ENCODE measurements around the gene ANKRD13C.
A peak's percentile ranks its signal among the peaks of the same experiment; 100 is the strongest.

Gene ANKRD13C

DNA sequence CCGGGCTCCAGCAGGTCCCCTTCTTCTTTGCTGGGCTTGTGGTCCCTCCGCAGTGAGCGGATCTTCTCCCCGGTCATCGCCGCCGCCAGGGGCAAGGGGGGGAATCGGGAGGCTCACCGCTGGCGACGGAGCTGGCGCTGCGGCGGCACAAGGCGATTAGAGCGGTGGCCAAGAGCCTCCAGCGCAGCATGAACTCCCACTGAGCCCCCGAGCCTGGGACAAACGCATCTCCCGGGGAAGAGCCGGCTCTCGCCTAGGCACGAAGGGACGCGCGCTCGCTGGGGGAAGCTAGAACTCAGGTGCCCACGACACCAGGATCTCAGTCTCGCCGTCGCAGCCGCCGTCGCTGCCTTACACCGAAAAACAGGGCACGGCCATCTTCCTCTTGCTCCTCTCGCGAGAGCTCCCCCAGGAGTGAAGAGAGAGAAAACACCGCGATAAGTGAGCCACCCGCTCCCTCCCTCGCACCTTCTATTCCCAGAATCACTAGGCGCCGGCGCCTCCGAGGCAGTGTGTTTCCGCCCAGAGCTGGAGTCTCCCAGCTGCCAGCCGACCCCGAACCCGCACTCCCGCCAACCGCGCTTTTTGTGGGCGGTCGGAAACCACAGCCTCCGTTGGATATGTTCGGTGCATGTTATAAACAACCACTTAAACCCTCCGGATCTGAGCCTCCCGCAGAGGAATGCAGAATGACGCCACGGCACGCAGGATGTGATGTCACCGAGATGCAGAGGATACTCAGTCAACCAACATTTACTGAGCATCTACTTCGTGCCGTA lies at the start of gene ANKRD13C:
ANKRD13C (minus strand) TSS at position 391 of the 779 bp plus-strand sequence; CDS start at position 77, 314 bp downstream.
- no peaks in the 10 kb centered on the region for H3K9me3 ChIP-seq (ENCODE audit: insufficient read depth, low read length)
- no peaks in the 10 kb centered on the region for H3K27me3 ChIP-seq (ENCODE audit: insufficient read depth, insufficient read length)
- H3K9ac ChIP-seq (ENCODE audit: insufficient read length, low read depth): peak within 1 kb of the TSS; percentile 99
- H3K4me3 ChIP-seq (ENCODE audit: insufficient read length, low read depth): peak within 1 kb of the TSS; percentile 99
- peak; percentile 98 for DNase-seq (ENCODE audit: low read depth, low spot score)
- H3K36me3 ChIP-seq (ENCODE audit: insufficient read depth, insufficient read length, low read length): peaks cover 35% of the 10 kb centered on the region
- H3K4me1 ChIP-seq (ENCODE audit: insufficient read depth, insufficient read length): no peaks in the 10 kb centered on the region
- no peak for TF ChIP-seq ZNF274 (IDR thresholded peaks at IDR 0.05; ENCODE audit: low read depth, low read length)
- peak; percentile 89 for TF ChIP-seq YY1 (IDR thresholded peaks at IDR 0.05; ENCODE audit: insufficient read depth, insufficient read length)

- Histone ChIP-seq H3K36me3 (ENCODE audit: insufficient read depth, insufficient read length, low read length) (no peaks in the 10 kb centered on the region), H3K27me3 (ENCODE audit: insufficient read depth, insufficient read length) (no peaks in the 10 kb centered on the region), H3K4me3 (ENCODE audit: insufficient read length, low read depth) (no peak overlapping the region), H3K9ac (ENCODE audit: insufficient read length, low read depth) (no peak overlapping the region), H3K9me3 (ENCODE audit: insufficient read depth, low read length) (no peaks in the 10 kb centered on the region), H3K4me1 (ENCODE audit: insufficient read depth, insufficient read length) (no peaks in the 10 kb centered on the region)
- DNase-seq (ENCODE audit: low read depth, low spot score): no peak
- TF ChIP-seq SUZ12 (IDR thresholded peaks at IDR 0.05; ENCODE audit: extremely low read depth, insufficient read depth, insufficient read length) (no peak), YY1 (IDR thresholded peaks at IDR 0.05; ENCODE audit: insufficient read depth, insufficient read length) (no peak), ZNF274 (IDR thresholded peaks at IDR 0.05; ENCODE audit: low read depth, low read length) (no peak)
Measured at GRCh38 chr1:70403759-70404158, 49.2 kb upstream of the ANKRD13C start.

DNA sequence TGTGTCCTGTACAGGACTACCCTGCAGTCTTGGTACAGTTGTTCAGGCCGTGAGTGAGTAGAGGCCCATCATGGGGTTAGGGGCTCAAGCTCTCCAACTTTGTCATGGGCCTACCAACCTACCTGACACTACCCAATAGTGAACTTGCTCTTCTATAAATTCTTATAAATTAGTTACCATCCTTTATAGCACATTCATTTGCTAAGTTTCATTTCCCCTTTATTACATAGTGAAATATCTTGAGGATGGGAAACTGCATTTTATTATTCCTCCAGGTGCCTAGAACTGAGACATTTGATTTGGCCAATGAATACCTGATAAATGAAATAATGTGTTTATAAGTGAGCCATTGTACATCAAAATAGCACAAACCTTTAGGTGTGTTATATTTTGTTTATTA lies 47.5 kb upstream of the ANKRD13C start:
- H3K4me1 ChIP-seq (ENCODE audit: insufficient read depth, insufficient read length): no peaks in the 10 kb centered on the region
- no peaks in the 10 kb centered on the region for H3K27me3 ChIP-seq (ENCODE audit: insufficient read depth, insufficient read length)
- TF ChIP-seq YY1 (IDR thresholded peaks at IDR 0.05; ENCODE audit: insufficient read depth, insufficient read length) (no peak), ZNF274 (IDR thresholded peaks at IDR 0.05; ENCODE audit: low read depth, low read length) (no peak), SUZ12 (IDR thresholded peaks at IDR 0.05; ENCODE audit: extremely low read depth, insufficient read depth, insufficient read length) (no peak)
- no peaks in the 10 kb centered on the region for H3K9me3 ChIP-seq (ENCODE audit: insufficient read depth, low read length)
- no peaks in the 10 kb centered on the region for H3K36me3 ChIP-seq (ENCODE audit: insufficient read depth, insufficient read length, low read length)
- no peak overlapping the region for H3K9ac ChIP-seq (ENCODE audit: insufficient read length, low read depth)
- no peak overlapping the region for H3K4me3 ChIP-seq (ENCODE audit: insufficient read length, low read depth)
- DNase-seq (ENCODE audit: low read depth, low spot score): no peak

DNA sequence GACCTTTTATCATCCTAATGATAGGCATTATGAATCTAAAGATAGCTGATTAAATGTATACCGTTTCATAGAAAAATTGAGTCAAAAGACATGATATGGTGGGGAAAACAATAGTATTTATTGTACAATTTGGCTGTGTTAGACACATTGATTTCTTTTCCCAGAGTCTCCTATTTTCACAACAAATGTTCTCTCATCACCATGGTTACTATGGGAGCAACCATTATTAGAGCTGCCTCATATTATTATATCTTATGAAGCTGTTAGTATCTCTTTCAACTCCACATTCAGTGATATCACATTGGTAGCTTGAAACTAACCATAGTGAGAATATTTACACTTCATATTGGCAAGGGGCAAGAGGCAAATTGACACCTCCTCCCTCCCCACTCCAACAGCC lies 45.8 kb upstream of the ANKRD13C start:
- Histone ChIP-seq H3K36me3 (ENCODE audit: insufficient read depth, insufficient read length, low read length) (no peaks in the 10 kb centered on the region), H3K4me1 (ENCODE audit: insufficient read depth, insufficient read length) (no peaks in the 10 kb centered on the region), H3K9ac (ENCODE audit: insufficient read length, low read depth) (no peak overlapping the region), H3K9me3 (ENCODE audit: insufficient read depth, low read length) (no peaks in the 10 kb centered on the region), H3K4me3 (ENCODE audit: insufficient read length, low read depth) (no peak overlapping the region), H3K27me3 (ENCODE audit: insufficient read depth, insufficient read length) (no peaks in the 10 kb centered on the region)
- no peak for DNase-seq (ENCODE audit: low read depth, low spot score)
- TF ChIP-seq YY1 (IDR thresholded peaks at IDR 0.05; ENCODE audit: insufficient read depth, insufficient read length): no peak
- TF ChIP-seq ZNF274 (IDR thresholded peaks at IDR 0.05; ENCODE audit: low read depth, low read length): no peak
- no peak for TF ChIP-seq SUZ12 (IDR thresholded peaks at IDR 0.05; ENCODE audit: extremely low read depth, insufficient read depth, insufficient read length)

GRCh38 chr1:70397013-70397412 lies 42.5 kb upstream of the ANKRD13C start:
- Histone ChIP-seq H3K4me1 (ENCODE audit: insufficient read depth, insufficient read length) (no peaks in the 10 kb centered on the region), H3K4me3 (ENCODE audit: insufficient read length, low read depth) (no peak overlapping the region), H3K9me3 (ENCODE audit: insufficient read depth, low read length) (no peaks in the 10 kb centered on the region), H3K9ac (ENCODE audit: insufficient read length, low read depth) (no peak overlapping the region), H3K36me3 (ENCODE audit: insufficient read depth, insufficient read length, low read length) (no peaks in the 10 kb centered on the region), H3K27me3 (ENCODE audit: insufficient read depth, insufficient read length) (no peaks in the 10 kb centered on the region)
- no peak for DNase-seq (ENCODE audit: low read depth, low spot score)
- no peak for TF ChIP-seq YY1 (IDR thresholded peaks at IDR 0.05; ENCODE audit: insufficient read depth, insufficient read length)
- TF ChIP-seq ZNF274 (IDR thresholded peaks at IDR 0.05; ENCODE audit: low read depth, low read length): no peak

DNA sequence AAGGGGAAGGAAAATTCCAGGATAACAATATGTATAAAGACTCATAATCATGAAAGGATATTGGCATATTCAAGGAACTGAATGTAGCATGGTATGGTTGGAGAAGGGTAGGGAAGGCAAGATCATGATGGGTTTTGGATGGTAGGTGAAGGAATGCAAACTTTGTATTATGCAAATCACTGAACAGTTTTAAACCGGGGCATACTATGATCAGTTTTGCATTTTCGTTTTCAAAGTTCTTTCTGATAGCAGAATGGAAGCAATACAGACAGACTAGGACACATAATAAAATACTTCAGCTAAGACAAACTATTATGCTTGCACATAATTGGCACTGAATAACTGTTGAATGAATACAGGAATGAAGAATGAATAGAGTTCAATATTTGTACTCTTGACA lies 42.1 kb upstream of the ANKRD13C start:
- no peaks in the 10 kb centered on the region for H3K27me3 ChIP-seq (ENCODE audit: insufficient read depth, insufficient read length)
- TF ChIP-seq ZNF274 (IDR thresholded peaks at IDR 0.05; ENCODE audit: low read depth, low read length): no peak
- no peak for TF ChIP-seq YY1 (IDR thresholded peaks at IDR 0.05; ENCODE audit: insufficient read depth, insufficient read length)
- H3K9ac ChIP-seq (ENCODE audit: insufficient read length, low read depth): no peak overlapping the region
- no peaks in the 10 kb centered on the region for H3K9me3 ChIP-seq (ENCODE audit: insufficient read depth, low read length)
- no peak for DNase-seq (ENCODE audit: low read depth, low spot score)
- H3K4me1 ChIP-seq (ENCODE audit: insufficient read depth, insufficient read length): no peaks in the 10 kb centered on the region
- no peak overlapping the region for H3K4me3 ChIP-seq (ENCODE audit: insufficient read length, low read depth)
- no peaks in the 10 kb centered on the region for H3K36me3 ChIP-seq (ENCODE audit: insufficient read depth, insufficient read length, low read length)

- no peak for TF ChIP-seq YY1 (IDR thresholded peaks at IDR 0.05; ENCODE audit: insufficient read depth, insufficient read length)
- no peak for TF ChIP-seq SUZ12 (IDR thresholded peaks at IDR 0.05; ENCODE audit: extremely low read depth, insufficient read depth, insufficient read length)
- no peak for TF ChIP-seq ZNF274 (IDR thresholded peaks at IDR 0.05; ENCODE audit: low read depth, low read length)
- no peaks in the 10 kb centered on the region for H3K9me3 ChIP-seq (ENCODE audit: insufficient read depth, low read length)
- H3K36me3 ChIP-seq (ENCODE audit: insufficient read depth, insufficient read length, low read length): no peaks in the 10 kb centered on the region
- H3K4me3 ChIP-seq (ENCODE audit: insufficient read length, low read depth): no peak overlapping the region
- no peaks in the 10 kb centered on the region for H3K27me3 ChIP-seq (ENCODE audit: insufficient read depth, insufficient read length)
- H3K4me1 ChIP-seq (ENCODE audit: insufficient read depth, insufficient read length): no peaks in the 10 kb centered on the region
- DNase-seq (ENCODE audit: low read depth, low spot score): no peak
- H3K9ac ChIP-seq (ENCODE audit: insufficient read length, low read depth): no peak overlapping the region
Measured at GRCh38 chr1:70392626-70393025, 38.1 kb upstream of the ANKRD13C start.

Measured in NT2/D1 (cell line).